Osteocyte (in vitro differentiated cells): ENCODE data around the gene GFOD2. TPM values are rescaled to one million over a fixed set of nuclear protein-coding genes. Genes with fewer than 3 reads are reported as not detected.
"Not testable (repeated sequence)": the region's sequence is repeated elsewhere in the genome, so short reads cannot be mapped to it uniquely, and the experiment has no call there.

ENCODE experiments used
- DNase-seq: peaks from one replicate; pipeline ENCODE4 v3.0.0; 2021; ENCODE audit warnings: mixed read lengths; ENCODE audit not compliant: unreplicated experiment; ENCODE audit errors: extremely low spot score
- H3K27ac Mint-ChIP-seq: one replicate; pipeline ENCODE4 v1.8.0; 2021; ENCODE audit warnings: mild to moderate bottlenecking, mixed read lengths; ENCODE audit not compliant: unreplicated experiment
- H3K27me3 Mint-ChIP-seq: one replicate; pipeline ENCODE4 v1.8.0; 2021; ENCODE audit warnings: mixed read lengths; ENCODE audit not compliant: unreplicated experiment
- H3K36me3 Mint-ChIP-seq: one replicate; pipeline ENCODE4 v1.8.0; 2021; ENCODE audit warnings: mixed read lengths; ENCODE audit not compliant: unreplicated experiment
- H3K4me1 Mint-ChIP-seq: one replicate; pipeline ENCODE4 v1.8.0; 2021; ENCODE audit warnings: mixed read lengths; ENCODE audit not compliant: unreplicated experiment
- H3K4me3 Mint-ChIP-seq: one replicate; pipeline ENCODE4 v1.8.0; 2021; ENCODE audit warnings: mild to moderate bottlenecking, moderate library complexity, mixed read lengths; ENCODE audit not compliant: unreplicated experiment
- H3K9me3 Mint-ChIP-seq: one replicate; pipeline ENCODE4 v1.8.0; 2021; ENCODE audit warnings: mixed read lengths; ENCODE audit not compliant: unreplicated experiment
- CTCF ChIP-seq: fragments of 200-600 bp; sonication (generic); IDR thresholded peaks from 2 replicates; pipeline ENCODE4 v1.5.0; 2021; ENCODE audit warnings: antibody characterized with exemption, mild to moderate bottlenecking, moderate library complexity
- total RNA-seq: library from RNA; stranded (reverse); gene quantifications from 2 replicates; pipeline ENCODE4 v1.2.1, GENCODE V29; 2021

The GFOD2 gene
- total RNA-seq, 1 donor from 2014 or later = 22.2 TPM

GRCh38 chr16:67758966-67759365 lies 39.9 kb upstream of the GFOD2 start:
- no peak for TF ChIP-seq CTCF
- Mint-ChIP-seq H3K4me3 (no peak overlapping the region), H3K4me1 (no peaks in the 10 kb centered on the region), H3K27ac (no peak overlapping the region), H3K9me3 (no peaks in the 10 kb centered on the region), H3K36me3 (peaks cover 12% of the 10 kb centered on the region), H3K27me3 (no peaks in the 10 kb centered on the region)
- no peak for DNase-seq

- Mint-ChIP-seq H3K27me3 (no peaks in the 10 kb centered on the region), H3K27ac (no peak overlapping the region), H3K36me3 (peaks cover 15% of the 10 kb centered on the region), H3K4me1 (no peaks in the 10 kb centered on the region), H3K4me3 (no peak overlapping the region), H3K9me3 (no peaks in the 10 kb centered on the region)
- no peak for TF ChIP-seq CTCF
- no peak for DNase-seq
Measured at GRCh38 chr16:67758006-67758405, 38.9 kb upstream of the GFOD2 start.

GRCh38 chr16:67752641-67753040 lies 33.5 kb upstream of the GFOD2 start:
- Mint-ChIP-seq H3K36me3 (peaks cover 3% of the 10 kb centered on the region), H3K27ac (no peak overlapping the region), H3K27me3 (no peaks in the 10 kb centered on the region), H3K4me3 (no peak overlapping the region), H3K9me3 (no peaks in the 10 kb centered on the region), H3K4me1 (no peaks in the 10 kb centered on the region)
- no peak for TF ChIP-seq CTCF
- no peak for DNase-seq

- H3K27me3 Mint-ChIP-seq, H3K9me3 Mint-ChIP-seq, H3K36me3 Mint-ChIP-seq, DNase-seq, H3K4me3 Mint-ChIP-seq, H3K4me1 Mint-ChIP-seq, H3K27ac Mint-ChIP-seq: not testable (repeated sequence)
Measured at GRCh38 chr16:67751331-67751730, 32.2 kb upstream of the GFOD2 start.

- no peak overlapping the region for H3K27ac Mint-ChIP-seq
- H3K9me3 Mint-ChIP-seq = no peaks in the 10 kb centered on the region
- H3K4me1 Mint-ChIP-seq = no peaks in the 10 kb centered on the region
- no peaks in the 10 kb centered on the region for H3K27me3 Mint-ChIP-seq
- no peak overlapping the region for H3K4me3 Mint-ChIP-seq
- H3K36me3 Mint-ChIP-seq = peaks cover 3% of the 10 kb centered on the region
- no peak for DNase-seq
- no peak for TF ChIP-seq CTCF
Measured at GRCh38 chr16:67750466-67750865, 31.4 kb upstream of the GFOD2 start.

GRCh38 chr16:67749436-67750078 lies 30.4 kb upstream of the GFOD2 start:
- Mint-ChIP-seq H3K36me3 (peaks cover 4% of the 10 kb centered on the region), H3K27me3 (no peaks in the 10 kb centered on the region), H3K4me1 (no peaks in the 10 kb centered on the region), H3K4me3 (no peak overlapping the region), H3K9me3 (no peaks in the 10 kb centered on the region), H3K27ac (no peak overlapping the region)
- no peak for DNase-seq
- no peak for TF ChIP-seq CTCF
